ENCODE measurements around the gene RIGI. TPM values are rescaled to one million over a fixed set of nuclear protein-coding genes. Genes with fewer than 3 reads are reported as not detected.

RIGI gene
- total RNA-seq, 4 donors from 2014 or later = 12.7 to 38.9 (median 21.1) TPM

- H3K27me3 ChIP-seq = no peaks in the 10 kb centered on the region
- no peaks in the 10 kb centered on the region for H3K9me3 ChIP-seq
- no peak for TF ChIP-seq POLR2A (IDR thresholded peaks at IDR 0.05)
- TF ChIP-seq POLR2AphosphoS5 (IDR thresholded peaks at IDR 0.05) = no peak
- 97 to 100% methylated on average over 1 of the region's 1 CpG for WGBS, 2 donors (ENCODE audit: low coverage in 1 of 2)
- in situ Hi-C loops (cut with MboI; ENCODE audit: low pct_ligation_motif_present in 1 of 4, low pct_unique_long_range_greater_than_20kb in 1 of 4, low sequenced_read_pairs in 3 of 4) (no loop called here), intact Hi-C loops (cut with DNase I; ENCODE audit: low total_unique reads) (no loop called here)
- no peak for DNase-seq
- no peak overlapping the region for H3K4me3 ChIP-seq
- H3K27ac ChIP-seq = no peak overlapping the region
- no peaks in the 10 kb centered on the region for H3K36me3 ChIP-seq
- H3K4me1 ChIP-seq = peaks cover 0 to 47% (median 17%) of the 10 kb centered on the region in 4 donors
Observed at GRCh38 chr9:32523910-32524309, 2.1 kb downstream of the RIGI start.

GRCh38 chr9:32518276-32518675 lies 7.7 kb downstream of the RIGI start:
- WGBS, 2 donors (ENCODE audit: low coverage in 1 of 2) = 90 to 100% methylated on average over 1 of the region's 1 CpG
- in situ Hi-C loops (cut with MboI; ENCODE audit: low pct_ligation_motif_present in 1 of 4, low pct_unique_long_range_greater_than_20kb in 1 of 4, low sequenced_read_pairs in 3 of 4) (no loop called here), intact Hi-C loops (cut with DNase I; ENCODE audit: low total_unique reads) (no loop called here)
- Histone ChIP-seq H3K4me1 (peaks cover 0 to 20% (median 0%) of the 10 kb centered on the region in 4 donors), H3K9me3 (no peaks in the 10 kb centered on the region), H3K36me3 (no peaks in the 10 kb centered on the region), H3K4me3 (no peak overlapping the region), H3K27ac (no peak overlapping the region), H3K27me3 (no peaks in the 10 kb centered on the region)
- TF ChIP-seq POLR2A (IDR thresholded peaks at IDR 0.05) (no peak), CTCF (IDR thresholded peaks at IDR 0.05) (no peak), EP300 (IDR thresholded peaks at IDR 0.05; ENCODE audit: low read depth) (no peak), POLR2AphosphoS5 (IDR thresholded peaks at IDR 0.05) (no peak)
- no peak for DNase-seq

- Histone ChIP-seq H3K27ac (no peak overlapping the region), H3K36me3 (no peaks in the 10 kb centered on the region), H3K27me3 (no peaks in the 10 kb centered on the region), H3K9me3 (no peaks in the 10 kb centered on the region), H3K4me1 (peaks cover 0 to 15% (median 0%) of the 10 kb centered on the region in 4 donors), H3K4me3 (no peak overlapping the region)
- intact Hi-C loops (cut with DNase I; ENCODE audit: low total_unique reads) = no loop called here
- TF ChIP-seq POLR2AphosphoS5 (IDR thresholded peaks at IDR 0.05) (no peak), CTCF (IDR thresholded peaks at IDR 0.05) (no peak), EP300 (IDR thresholded peaks at IDR 0.05; ENCODE audit: low read depth) (no peak)
- no peak for DNase-seq
- in situ Hi-C loops (cut with MboI; ENCODE audit: low pct_ligation_motif_present in 1 of 4, low pct_unique_long_range_greater_than_20kb in 1 of 4, low sequenced_read_pairs in 3 of 4) = no loop called here
Observed at GRCh38 chr9:32516241-32516640, 9.8 kb downstream of the RIGI start.

GRCh38 chr9:32508728-32509127 lies 17.3 kb downstream of the RIGI start:
- in situ Hi-C loops (cut with MboI; ENCODE audit: low pct_ligation_motif_present in 1 of 4, low pct_unique_long_range_greater_than_20kb in 1 of 4, low sequenced_read_pairs in 3 of 4) (no loop called here), intact Hi-C loops (cut with DNase I; ENCODE audit: low total_unique reads) (no loop called here)
- DNase-seq = no peak
- no peaks in the 10 kb centered on the region for H3K36me3 ChIP-seq
- WGBS, 2 donors (ENCODE audit: low coverage in 1 of 2) = 92% methylated on average over 1 of the region's 1 CpG; no CpG with 5 or more reads in 1 of the 2 donors
- H3K27ac ChIP-seq = no peak overlapping the region
- no peaks in the 10 kb centered on the region for H3K4me1 ChIP-seq
- no peaks in the 10 kb centered on the region for H3K9me3 ChIP-seq
- no peaks in the 10 kb centered on the region for H3K27me3 ChIP-seq
- no peak overlapping the region for H3K4me3 ChIP-seq
- TF ChIP-seq CTCF (IDR thresholded peaks at IDR 0.05) (no peak), POLR2A (IDR thresholded peaks at IDR 0.05) (no peak)

GRCh38 chr9:32503008-32503407 lies 23.0 kb downstream of the RIGI start:
- H3K9me3 ChIP-seq = no peaks in the 10 kb centered on the region
- 76 to 94% methylated on average over 2 to 3 of the region's 3 CpGs for WGBS, 2 donors (ENCODE audit: low coverage in 1 of 2)
- H3K27ac ChIP-seq = no peak overlapping the region
- no peaks in the 10 kb centered on the region for H3K27me3 ChIP-seq
- no peak for DNase-seq
- no peak overlapping the region for H3K4me3 ChIP-seq
- no peaks in the 10 kb centered on the region for H3K4me1 ChIP-seq
- in situ Hi-C loops (cut with MboI; ENCODE audit: low pct_ligation_motif_present in 1 of 4, low pct_unique_long_range_greater_than_20kb in 1 of 4, low sequenced_read_pairs in 3 of 4) (no loop called here), intact Hi-C loops (cut with DNase I; ENCODE audit: low total_unique reads) (no loop called here)
- peaks cover 0 to 10% (median 0%) of the 10 kb centered on the region in 4 donors for H3K36me3 ChIP-seq
- no peak for TF ChIP-seq CTCF (IDR thresholded peaks at IDR 0.05)
- TF ChIP-seq POLR2AphosphoS5 (IDR thresholded peaks at IDR 0.05) = no peak
- no peak for TF ChIP-seq EP300 (IDR thresholded peaks at IDR 0.05; ENCODE audit: low read depth)
- TF ChIP-seq POLR2A (IDR thresholded peaks at IDR 0.05) = no peak

Measured in transverse colon (tissue), 4 donors.